GM19438 (cell line): ENCODE data around the gene ATP7B.

Experiments used
- ATAC-seq: cut with Tn5 transposase; IDR thresholded peaks from one replicate; pipeline ENCODE4 v1.9.1; 2021; ENCODE audit warnings: low read depth; ENCODE audit not compliant: unreplicated experiment

The ATP7B gene

DNA sequence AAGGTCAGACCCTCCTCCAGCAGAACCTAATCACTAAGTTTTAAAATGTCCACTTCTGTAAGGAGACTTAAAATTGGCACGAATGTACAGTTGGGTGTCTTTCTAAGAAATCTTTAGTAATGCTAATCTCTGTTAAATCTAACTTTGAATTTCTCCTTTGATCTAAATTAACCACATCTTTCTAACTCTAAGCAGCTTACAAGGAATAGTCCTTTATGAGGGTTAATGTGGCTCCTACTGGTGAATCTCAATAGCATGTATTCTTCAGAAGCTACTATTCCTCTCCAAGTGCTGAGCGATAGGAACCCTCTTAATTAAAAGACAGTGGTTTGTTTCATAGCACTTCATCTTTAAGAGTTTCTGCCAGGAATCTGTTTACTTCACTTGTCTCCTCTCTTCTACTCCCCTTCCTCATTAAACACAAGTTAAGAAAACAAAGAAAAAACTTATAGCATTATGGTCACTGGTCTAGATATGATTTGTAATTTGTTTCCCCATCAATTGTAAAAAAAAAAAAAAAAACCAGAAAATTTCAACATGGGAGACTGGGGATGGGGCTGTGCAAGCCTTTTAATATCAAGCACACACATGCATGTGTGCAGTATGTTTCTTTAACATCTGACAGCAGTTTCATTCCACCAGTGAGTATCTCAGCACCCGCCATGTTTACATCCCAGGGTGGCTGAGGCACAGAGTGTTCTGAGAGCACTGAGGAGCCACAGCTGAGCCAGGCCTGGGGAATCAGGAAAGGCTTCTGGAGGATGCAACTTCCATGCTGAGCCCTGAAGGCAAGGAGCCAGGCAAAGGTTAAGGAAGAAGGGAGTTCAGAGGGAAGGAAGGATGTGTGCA lies 57.7 kb downstream of the ATP7B start:
- ATAC-seq = no peak

DNA sequence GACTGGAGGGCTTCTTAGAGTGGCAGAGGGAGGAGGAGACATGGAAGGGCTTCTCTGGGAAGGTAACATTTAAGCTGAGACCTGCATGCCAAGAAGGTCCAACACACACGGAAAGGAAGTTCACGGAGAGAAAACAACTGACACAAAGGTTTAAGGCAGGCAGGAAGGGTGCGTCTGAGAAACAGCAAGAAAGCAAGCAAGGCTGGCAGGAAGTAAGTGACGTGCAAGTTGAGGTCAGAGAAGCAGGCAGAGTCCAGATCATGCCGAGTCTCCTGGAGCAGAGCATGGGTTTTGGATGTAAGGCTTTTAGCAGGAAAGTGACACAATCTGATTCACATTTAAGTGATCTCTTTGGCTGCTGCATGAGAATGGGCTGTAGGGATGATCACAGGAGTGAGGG lies 60.5 kb downstream of the ATP7B start:
- no peak for ATAC-seq

DNA sequence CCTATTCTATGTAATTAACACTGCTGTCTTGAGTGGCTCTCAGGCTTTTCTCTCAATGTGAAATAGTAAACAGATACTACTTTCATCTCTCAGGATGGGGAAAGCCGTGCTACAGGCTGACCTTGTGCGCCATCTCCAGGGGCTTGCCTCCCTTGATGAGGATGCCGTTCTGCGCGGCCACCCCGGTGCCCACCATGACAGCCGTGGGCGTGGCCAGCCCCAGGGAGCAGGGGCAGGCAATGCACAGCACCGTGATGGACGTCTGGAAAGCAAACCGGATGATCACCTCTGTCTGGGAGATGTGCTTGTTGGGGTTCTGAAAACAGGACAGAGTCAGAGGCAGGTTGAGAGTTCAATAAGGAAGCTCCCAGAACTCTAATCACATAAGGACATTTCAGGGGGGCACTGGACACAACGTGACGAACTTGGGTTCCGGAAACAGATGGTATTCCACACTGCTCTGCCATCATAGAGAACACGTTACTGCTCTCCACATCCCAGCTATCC lies 65.0 kb downstream of the ATP7B start:
- no peak for ATAC-seq

DNA sequence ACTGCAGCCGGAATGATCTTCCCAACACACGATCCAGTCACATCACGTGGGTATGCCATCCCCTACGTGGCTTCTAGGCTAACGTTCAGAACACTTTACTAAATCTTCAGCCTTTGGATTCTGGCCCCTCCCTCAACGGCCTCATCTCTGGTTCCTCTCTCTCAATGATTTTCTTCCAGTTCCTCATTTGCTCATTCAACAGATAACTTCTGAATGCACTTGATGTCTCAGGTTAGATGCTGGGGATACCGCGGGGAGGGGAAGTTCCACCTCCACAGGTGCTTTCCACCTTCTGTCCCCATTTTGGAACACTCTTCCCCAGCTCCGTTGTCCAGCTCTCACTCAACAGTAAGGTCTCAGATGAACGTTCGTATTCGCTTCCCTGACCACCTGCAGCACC lies 66.1 kb downstream of the ATP7B start:
- ATAC-seq = no peak

DNA sequence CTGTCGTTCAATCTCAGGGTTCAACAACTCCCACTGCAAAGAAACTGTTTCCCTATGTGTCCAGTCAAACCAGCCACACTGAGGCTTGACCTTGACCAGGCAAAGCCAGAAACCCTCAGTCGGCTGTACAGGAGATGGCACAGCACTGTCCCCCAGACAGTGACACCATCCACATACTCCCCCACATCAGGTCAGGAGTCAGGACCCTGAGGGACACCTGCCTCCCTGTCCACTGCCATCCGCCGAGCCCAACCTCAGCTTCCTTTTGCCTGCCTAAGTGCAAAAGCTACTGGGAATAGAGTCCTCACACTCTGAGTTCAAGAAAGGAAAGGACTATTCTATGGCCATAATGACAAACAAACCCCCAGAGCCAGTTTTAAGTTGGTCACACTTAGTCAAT lies 66.8 kb downstream of the ATP7B start:
- no peak for ATAC-seq

DNA sequence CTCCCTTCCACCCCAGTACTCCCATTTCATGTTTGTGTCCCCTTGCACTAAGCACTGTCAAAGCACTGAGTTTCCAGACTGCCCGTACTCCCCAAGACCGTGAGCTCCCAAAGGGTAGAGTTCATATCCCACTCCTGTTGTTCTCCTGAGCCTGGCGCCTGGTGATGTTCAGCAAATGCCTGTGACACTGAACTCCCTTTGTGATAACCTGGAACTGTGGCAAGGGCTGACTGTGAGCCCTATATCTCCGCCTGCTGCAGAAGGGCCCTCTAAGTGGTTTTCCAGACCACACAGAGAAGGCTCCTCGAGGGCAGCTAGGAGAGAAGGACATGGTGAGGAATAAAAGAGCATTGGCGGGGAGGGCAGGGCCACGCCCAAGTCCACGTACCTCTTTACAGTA lies 67.5 kb downstream of the ATP7B start:
- ATAC-seq = no peak

DNA sequence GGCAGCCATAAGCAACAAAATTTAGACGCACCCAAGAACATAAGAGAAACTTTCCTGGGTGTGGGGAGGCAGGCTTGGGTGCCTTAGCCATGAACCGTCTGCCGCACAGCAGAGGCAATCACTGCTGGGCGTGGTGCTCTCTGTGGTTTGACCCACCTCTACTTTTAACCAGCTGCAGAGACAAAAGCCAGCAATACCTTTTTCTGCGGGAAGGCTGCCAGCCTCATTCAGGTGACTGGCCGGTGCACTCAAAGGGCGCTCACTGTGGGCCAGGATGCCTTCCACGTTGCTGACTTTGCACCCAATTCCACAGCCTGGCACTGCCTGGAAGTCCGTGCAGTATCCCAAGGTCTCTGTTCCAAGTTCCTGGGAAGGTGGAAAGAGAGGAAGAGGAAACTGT lies 69.1 kb downstream of the ATP7B start:
- ATAC-seq = no peak

DNA sequence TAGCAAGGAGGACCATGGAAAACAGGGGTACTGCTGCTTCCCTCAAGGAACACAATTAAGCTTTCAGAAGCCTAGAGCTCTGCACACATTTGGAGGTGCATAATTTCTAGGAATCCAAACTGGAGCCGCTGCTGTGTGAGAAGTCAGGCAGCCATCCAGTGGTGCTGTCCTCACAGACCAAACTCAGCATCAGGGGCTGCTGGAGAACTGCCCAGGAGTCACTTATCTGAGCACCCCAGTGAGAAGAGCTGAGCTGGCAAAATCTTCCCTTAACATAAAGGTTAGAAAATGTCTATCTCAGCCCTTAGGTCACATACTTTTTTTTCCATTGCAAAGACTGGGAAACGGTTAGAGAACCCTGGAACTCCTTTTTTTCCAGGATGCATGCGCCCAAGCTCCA lies 72.8 kb downstream of the ATP7B start:
- no peak for ATAC-seq

DNA sequence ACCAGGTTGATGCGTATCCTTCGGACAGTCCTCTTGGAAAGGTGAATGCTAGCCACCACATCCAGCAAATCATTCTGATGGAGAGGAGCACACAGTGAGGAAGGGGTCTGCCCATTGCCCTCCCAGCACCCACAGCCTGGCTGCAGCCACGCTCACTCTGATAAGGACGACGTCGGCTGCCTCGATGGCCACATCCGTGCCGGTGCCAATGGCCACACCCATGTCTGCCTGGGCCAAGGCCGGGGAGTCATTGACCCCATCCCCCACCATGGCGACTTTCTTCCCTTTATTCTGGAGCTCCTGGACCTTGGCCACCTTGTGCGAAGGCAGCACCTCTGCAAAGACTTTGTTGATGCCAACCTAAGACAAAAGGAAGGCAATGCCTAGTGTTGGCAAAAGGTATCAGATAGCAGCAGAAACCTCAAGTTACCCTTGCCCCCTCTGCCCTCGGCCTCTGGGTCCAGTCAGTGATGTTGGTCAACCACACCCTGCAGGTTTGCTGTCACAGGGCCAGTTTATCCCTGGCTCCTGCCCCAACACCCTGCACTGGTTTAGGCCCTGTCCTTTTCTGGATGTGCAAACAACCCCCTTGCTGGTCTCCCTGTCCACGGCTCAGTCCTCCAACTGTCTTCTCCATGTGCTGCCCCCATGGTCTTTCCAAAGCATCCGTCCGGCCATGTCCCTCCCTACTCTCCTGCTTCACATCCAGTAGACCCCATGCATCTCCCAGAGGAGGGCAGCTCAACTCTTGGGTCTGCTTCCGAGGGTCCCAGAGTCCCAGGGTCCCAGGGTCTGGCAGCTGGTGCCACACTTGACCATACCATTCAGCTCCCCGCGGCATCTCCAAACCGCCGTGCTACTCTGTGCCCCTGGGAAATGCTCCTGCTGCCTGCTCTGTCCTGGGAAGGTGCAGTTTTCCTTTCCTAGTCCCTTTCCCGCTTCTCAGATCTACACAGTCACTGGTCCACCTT lies 73.6 kb downstream of the ATP7B start:
- ATAC-seq = no peak

DNA sequence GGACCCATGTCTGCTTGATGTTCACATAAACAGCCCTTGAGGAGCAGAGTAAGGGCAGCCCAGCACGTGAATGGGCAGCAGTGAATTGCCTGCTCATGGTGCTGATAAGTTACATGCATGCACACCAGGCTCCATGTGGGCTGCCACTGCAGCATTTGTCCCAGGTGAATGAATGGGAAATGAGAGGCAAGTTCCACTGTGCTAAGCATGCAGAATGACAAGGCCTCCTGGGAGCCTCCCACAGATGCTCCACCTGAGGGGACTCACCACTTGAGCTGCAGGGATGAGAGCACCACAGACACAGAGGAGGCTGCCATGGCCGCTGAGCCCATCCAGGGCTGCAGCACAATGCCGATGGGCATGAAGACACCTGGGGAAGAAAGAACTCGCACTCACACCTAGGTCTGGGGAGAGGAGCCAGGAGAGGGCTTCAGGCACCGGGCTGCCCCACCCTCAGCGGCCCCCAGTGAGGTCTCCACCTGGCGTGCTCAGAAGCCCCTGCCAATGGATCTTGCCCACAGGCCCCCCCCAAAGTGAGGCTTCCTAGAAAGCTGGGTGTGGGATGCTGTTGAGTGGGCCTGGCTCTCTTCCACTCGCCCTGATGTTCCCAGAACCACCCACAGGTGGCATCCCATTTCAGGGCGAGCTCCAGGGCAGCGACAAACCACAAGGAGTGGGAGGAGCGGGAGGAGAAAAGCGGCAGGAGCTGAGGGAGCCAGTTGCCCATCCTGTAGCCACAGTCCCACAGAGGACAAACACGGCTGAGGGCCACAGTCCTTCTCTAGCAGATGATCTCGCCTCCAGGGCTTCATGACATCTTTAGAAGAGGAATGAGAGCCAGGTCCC lies 75.7 kb downstream of the ATP7B start:
- ATAC-seq = no peak

DNA sequence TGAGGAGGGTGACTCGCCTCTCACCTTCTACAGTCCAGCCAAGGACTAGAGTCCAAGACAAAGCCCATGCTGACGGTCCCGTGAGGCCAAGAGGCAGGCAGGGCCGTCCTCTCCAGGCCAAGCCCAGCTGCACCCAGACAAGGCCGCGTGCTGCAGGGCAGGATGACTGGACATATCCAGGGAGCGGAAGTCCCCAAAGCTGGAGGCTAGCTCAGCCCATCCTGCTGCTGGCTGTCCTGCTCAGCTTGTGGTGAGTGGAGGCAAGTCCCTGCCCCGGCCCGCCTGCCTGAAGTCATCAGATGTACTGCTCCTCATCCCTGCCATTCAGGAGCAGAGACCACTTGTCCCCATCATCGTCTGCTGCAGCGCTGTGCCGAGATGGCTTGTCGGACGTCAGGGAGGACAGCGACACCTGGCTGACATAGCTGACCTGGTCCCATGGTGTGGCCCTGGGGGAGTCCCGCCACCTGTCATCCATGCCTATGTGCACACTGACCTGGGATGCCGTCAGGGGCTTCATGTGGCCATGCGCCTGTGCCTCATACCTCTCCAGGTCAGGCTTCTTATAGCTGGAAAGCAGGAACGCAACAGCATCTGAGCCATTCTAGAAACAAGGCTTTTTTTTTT lies 76.7 kb downstream of the ATP7B start:
- ATAC-seq = no peak

DNA sequence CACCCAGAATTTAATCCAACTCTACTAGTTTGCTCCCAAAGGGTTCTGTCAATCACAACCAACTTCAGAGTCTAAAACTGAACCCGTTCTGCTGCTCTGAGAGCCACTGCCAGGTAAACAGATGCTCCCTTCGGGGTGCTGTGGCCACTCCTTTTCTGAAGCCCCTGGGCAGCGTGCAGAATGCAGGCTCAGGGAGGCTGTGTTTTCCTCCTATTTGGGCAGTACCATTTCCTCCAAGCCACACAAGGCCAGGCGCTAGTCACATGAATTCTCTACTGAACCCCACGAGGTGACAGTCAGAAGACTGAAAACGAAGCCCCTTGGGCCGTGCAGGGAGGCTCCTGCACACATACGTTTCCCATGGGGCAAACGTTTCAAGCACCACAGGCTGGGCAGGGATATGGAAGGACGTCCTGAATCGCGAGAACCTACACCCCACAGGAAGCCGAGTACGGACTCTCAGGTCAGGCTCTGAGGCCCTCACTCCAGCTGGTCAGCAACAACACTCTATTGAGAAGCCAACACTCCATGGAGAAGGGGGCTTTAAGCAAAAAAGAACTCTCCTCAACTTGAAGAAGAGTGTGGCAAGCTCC lies 77.7 kb downstream of the ATP7B start:
- ATAC-seq = no peak

DNA sequence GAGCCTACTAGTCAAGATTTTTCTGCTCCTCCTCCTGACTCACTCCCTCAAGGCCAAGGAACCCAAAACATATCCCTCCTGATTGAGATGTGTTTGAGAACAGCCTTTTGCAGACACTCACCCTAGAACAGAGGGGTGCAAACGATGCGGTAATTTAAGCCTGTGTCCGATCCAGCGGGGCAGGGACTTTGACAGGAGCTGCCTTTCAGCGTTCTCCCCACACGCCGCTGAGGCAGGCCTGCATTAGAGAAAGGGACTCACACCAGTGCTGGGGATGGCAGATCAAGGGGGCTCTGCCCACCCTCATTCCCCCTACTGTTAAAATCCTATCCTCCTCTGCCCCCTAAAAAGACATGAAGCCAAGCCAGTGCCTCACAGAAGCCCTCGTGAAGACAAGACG lies 79.0 kb downstream of the ATP7B start:
- ATAC-seq = no peak

DNA sequence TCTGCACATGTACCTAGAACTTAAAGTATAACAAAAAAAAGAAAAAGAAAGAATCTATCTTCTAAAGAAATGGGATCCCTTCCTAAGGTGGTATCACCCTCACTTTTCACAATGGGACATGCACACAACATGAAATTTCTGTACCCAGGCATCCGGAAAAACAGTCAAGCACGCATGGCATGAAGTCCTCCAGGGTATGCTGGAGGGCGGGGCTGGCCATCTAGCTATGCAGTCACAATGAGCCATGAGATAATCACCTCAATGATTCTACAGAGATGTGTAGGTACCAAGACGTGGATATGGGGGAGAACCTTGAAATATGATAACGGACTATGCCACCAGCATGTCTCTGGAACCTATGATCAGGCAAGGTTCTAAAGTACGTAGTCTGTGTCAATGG lies 79.6 kb downstream of the ATP7B start:
- ATAC-seq = no peak

DNA sequence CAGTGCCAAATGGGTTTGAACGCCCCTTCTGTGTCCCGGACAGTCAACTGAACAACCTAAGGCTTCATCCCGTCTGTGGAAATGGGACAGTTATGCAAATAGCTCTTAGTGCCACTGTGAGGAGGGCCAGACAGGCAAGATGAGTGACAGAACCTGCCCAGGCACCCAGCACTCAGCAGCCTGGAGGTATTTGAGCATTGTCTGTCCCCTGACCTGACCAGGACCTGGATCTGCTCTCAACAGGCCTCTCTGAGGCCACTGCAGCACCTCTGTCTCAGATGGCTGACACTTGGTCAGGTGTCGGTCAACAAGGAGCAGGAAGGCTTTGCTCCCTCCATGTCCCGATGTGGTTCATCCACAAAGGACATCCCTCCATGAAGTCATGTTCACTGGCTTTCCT lies 81.6 kb downstream of the ATP7B start:
- ATAC-seq = no peak

DNA sequence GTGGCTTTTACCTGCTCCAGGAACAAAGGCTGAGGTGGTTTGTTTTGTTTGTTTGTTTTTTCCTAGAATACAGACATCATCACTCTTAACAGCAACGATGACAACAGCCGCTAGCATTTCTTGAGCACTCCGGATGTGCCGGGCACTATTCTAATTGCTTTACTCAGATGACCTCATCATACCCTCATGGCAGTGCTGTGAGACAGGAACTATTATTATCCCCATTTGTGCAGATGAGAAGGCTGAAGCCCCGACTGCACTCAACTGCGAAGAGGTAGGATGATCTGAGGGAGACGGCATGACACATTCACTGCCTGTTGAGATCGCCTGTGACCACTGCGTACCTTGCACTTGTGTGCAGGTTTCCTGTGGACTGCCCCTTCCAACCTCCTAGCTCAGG lies 83.0 kb downstream of the ATP7B start:
- no peak for ATAC-seq

DNA sequence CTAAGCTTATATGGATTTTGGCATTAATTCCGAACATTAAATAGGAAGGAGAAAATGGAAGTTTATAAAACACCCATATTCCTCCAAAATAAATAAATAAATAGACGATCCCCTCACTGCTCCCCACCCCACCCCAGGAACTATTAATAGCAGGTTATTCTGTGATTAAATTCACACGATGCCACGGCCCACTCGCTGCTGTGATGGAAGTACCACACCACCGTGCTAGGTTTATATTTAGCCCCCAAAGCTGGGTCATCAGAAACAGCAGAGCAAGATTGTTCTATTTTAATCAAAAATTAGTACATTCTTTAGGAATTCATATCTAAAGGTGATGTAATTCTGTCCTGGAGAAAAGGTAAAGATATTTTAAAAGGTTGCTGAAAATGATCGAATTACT lies 84.1 kb downstream of the ATP7B start:
- ATAC-seq = no peak

DNA sequence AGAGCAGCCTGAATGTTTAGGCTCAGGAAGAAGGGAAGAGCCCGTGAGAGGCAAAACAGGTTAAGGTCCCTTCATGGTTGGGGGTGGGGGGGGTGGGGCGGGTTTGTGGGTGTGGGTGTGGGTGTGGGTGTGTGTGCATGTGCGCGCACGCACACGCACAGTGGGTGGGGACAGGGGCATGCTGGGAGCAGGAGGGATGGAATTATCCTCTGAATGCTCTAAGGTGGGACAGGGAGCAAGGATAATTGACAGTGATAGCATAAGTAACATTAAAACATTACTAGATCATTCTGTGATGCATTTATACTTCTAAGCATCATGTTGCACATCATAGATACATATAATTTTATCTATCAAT lies 84.7 kb downstream of the ATP7B start:
- ATAC-seq = no peak

DNA sequence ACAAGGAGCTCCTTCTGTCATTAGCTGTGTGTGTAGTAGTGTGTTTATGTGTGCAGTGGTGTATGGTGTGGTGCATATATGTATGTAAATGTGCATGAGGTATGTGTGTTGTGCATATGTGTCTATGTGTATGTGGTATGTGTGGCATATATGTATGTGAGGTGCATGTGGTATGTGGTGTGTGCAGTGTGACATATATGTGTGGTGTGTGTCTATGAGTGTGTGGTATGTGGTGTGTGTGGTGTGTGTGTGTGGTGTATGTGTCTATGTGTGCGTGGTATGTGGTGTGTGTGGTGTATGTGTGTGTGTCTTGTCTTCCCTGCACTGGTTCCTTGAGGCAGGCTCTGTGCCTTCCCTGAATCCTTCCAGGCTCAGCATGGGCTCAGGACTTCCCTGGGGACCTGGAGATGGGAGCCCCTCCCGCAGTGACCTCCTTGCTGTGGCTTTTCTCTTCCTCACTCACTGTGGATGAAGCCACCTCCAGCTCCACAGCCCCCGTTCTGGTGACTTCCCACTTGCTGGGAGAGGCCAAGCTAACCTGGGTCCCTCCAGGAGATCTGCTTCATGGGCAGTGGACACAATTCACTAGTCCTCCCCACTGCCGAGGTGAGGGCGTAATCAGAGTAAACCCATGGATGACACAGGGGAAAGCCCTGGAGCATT lies 85.3 kb downstream of the ATP7B start:
- no peak for ATAC-seq
